GM10266 (cell line): ENCODE data around the gene CLN6.

Source experiments
- DNase-seq: peaks from one replicate; pipeline ENCODE4 v3.0.0; 2012; ENCODE audit errors: extremely low spot score
- CTCF ChIP-seq: IDR thresholded peaks from 2 replicates; pipeline ENCODE4 v1.5.1; 2012; ENCODE audit warnings: mild to moderate bottlenecking, low read depth; ENCODE audit not compliant: control insufficient read depth, insufficient read depth; ENCODE audit errors: missing control alignments

CLN6 gene

GRCh38 chr15:68211656-68212320 is 17.7 kb downstream of the CLN6 start:
- no peak for TF ChIP-seq CTCF
- no peak for DNase-seq

DNA sequence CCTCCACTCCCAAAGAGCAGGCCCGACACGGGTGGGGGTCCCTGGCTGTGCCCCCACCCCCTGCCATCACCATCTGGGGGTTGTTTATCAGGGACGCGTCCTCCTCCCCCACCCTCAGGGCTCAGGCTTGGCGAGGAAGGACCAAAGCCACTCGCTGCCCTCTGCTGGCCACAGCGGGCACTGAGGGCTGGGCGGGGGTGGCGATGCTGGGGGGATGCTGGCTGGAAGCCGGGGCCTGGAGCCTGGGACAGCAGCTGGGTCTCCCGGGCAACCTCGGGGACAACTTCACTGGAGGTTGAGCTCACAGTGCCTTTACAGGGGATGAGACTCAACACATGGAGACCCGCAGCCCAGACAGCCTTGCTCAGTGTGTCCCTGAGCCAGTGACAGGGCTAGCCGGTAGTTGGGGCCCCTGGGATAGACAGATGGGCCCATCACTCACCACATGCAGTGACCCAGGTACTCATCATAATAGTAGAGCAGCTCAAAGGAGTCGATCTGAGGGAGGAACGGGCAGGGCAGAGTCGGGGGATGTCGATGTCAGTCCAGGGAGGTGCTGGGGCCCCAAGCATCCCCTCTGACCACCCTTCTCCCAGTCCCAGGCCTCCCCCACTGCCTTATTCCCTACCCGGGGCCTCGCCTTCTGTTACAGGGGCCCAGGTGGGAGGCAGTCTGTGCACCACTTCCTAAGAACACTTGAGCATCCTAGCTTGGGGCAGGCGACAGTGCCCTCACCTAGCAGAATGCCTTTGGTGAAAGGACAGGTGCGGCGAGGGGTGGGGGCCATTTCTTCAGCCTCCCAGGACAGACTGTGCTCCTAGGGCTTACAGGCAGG is 18.5 kb downstream of the CLN6 start:
- DNase-seq: peak; percentile 60
- peak; percentile 86 for TF ChIP-seq CTCF

DNA sequence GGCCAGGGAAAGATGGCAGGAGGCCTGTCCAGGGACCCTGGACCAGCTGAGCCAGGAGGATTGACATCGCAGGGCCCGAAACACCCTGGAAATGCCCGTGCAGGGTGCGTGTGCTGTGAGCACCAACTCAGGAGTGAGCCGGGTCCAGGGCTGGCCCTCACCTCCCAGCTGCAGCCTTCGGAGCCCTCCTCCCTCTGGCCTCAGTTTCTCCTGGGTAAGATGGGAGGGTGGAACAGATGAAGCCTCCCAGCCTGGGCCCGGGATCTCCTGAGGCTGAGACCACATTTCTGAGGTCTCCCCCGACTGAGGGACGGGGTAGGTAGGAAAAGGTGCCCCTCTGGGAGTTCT is 19.1 kb downstream of the CLN6 start:
- DNase-seq: no peak
- TF ChIP-seq CTCF: no peak

DNA sequence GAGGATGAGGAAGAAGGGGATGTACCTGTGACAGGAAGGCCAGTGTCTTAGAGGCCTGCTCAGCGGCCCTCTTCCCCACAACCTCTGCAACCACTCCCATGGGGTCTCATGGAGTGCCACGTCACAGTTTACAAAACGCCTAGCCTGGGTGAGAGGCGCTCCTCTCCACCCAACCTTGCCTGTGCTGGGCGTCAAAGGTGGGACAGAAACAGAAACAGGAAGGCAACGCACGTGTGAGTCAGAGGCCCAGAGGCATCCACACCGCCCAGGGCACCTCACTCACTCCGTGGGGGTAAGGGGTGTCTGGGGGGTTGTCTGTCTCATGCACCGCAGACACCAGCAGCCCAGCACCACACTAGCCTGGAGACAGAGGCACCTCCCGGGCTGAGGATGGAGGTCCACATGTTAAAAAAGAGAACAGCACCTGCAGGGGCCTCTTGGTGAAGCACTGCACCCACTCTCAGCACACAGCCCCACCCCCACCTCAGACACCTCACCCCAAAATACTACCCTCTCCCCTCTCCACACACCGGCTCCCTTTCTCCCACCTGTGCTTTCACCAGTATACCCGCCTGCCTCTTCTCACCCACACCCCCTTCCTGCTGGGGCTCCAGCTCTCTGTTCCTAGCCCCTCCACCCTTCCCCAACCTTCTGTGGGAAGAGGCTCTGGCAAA is 19.7 kb downstream of the CLN6 start:
- peak; percentile 51 for DNase-seq
- no peak for TF ChIP-seq CTCF

DNA sequence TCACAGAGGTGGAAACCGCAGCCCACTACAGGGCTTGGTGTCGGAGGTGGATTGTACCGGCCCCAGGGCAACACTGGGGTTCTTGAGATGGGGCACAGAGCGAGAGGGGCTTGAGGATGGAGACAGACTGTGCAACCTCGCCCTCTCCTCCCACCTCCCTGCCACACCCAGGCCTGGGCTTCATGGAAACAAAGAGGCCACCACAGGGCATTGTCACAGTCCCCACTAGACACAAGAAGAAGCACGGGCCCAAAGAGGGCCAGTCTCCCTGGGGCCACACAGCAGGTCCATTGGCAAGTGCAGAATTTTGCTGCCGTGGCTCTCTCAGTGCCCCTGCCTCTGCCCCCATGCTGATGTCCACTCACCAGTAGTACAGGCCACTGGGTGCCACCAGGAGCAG is 20.3 kb downstream of the CLN6 start:
- no peak for DNase-seq
- TF ChIP-seq CTCF: no peak

DNA sequence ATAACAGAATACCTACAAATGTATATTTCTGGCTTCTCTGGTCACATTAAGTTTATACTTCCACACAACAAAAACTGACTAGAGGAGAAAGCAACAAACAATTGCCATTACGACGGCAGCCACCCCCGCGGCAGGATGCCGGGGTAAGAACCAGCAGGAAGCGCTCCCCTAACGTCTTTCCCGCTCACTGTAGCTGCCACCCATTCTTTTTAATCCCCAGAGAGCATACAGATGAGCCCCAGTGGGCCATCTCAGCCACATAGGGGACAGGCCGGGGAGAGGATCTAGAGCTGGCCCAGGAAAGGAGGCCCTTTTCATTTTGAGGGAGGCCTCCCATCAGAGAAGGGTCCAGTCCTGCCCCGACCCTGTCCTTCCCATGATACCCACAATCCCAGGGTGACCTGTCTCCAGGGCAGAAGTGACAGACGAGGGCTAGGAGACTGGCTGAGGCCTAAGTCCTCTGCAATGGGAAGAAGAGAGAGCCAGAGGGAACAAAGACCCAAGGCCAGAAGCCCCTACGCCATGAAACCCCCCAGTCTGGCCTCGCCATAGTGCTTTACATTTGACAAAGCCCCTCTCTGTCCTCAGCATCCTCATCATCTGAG is 20.8 kb downstream of the CLN6 start:
- DNase-seq: no peak
- no peak for TF ChIP-seq CTCF
